ENCODE data around the gene AK4. TPM values are rescaled to one million over a fixed set of nuclear protein-coding genes. Genes with fewer than 3 reads are reported as not detected.

AK4 gene
- total and polyA plus RNA-seq, 2 of the 4 experiments (the other 2 are of a cell fraction), result 12.4 to 30.3 TPM

- no peak overlapping the region for H3K27ac ChIP-seq (ENCODE audit: insufficient read depth, low read length)
- no peak overlapping the region for H2BK20ac ChIP-seq (ENCODE audit: low read depth, low read length)
- no TSS peak for BruUV-seq (replicated peaks)
- ChIA-PET CTCF (interaction anchor here (0.5 to 0.6 kb wide), 2 partner anchors 13 to 15 kb away, joined by 3 to 4 read pairs; no protein-coding TSS in a partner anchor), POLR2A (ENCODE audit: unreplicated experiment) (no interaction called here)
- no peaks in the 10 kb centered on the region for H3K9me3 ChIP-seq (ENCODE audit: control insufficient read depth, insufficient read depth, low read length)
- in situ Hi-C loops (cut with MboI; ENCODE audit: low sequenced_read_pairs), result no loop called here
- H3K36me3 ChIP-seq (ENCODE audit: control insufficient read depth, insufficient read depth, low read length), result peaks cover 3% of the 10 kb centered on the region; the same call in 1 of the 2 replicates
- no peak overlapping the region for H2BK5ac ChIP-seq (ENCODE audit: low read depth, low read length, poor library complexity, severe bottlenecking)
- no peak overlapping the region for H2BK120ac ChIP-seq (ENCODE audit: low read depth, low read length)
- H3K27me3 ChIP-seq (ENCODE audit: control insufficient read depth, insufficient read depth, low read length), result no peaks in the 10 kb centered on the region
- H4K5ac ChIP-seq (ENCODE audit: low read depth, low read length), result no peak overlapping the region
- ATAC-seq (ENCODE audit: low read depth) (no peak), DNase-seq (no peak)
- H3K79me1 ChIP-seq (ENCODE audit: low read depth in 1 of 2, low read length in 2 of 2), result no peaks in the 10 kb centered on the region
- dilution Hi-C loops (cut with HindIII; ENCODE audit: low sequenced_read_pairs, unreplicated experiment), result no loop called here
- intact Hi-C loops (cut with micrococcal nuclease), result no loop called here
- no peak overlapping the region for H2AFZ ChIP-seq (replicated peaks; ENCODE audit: low read length, poor library complexity)
- no peak overlapping the region for H3K18ac ChIP-seq (ENCODE audit: low read depth, low read length)
- H3K4ac ChIP-seq (ENCODE audit: low read depth, low read length), result no peak overlapping the region
- no peak overlapping the region for H2AK9ac ChIP-seq (replicated peaks; ENCODE audit: low read depth, low read length, poor library complexity)
- no peak overlapping the region for H3K4me2 ChIP-seq (ENCODE audit: low read depth, low read length)
- TF ChIP-seq POLR2A (IDR thresholded peaks at IDR 0.05; ENCODE audit: low read depth, low read length) (no peak), MXI1 (IDR thresholded peaks at IDR 0.05; ENCODE audit: borderline replicate concordance, low read depth, low read length) (no peak), RAD21 (IDR thresholded peaks at IDR 0.05; ENCODE audit: low read length) (no peak), SMC3 (IDR thresholded peaks at IDR 0.05; ENCODE audit: low read depth, low read length) (no peak), CTCF (conservative IDR thresholded peaks at IDR 0.05; ENCODE audit: low read depth, low read length) (no peak), BHLHE40 (IDR thresholded peaks at IDR 0.05; ENCODE audit: low read depth, low read length) (no peak), CEBPB (IDR thresholded peaks at IDR 0.05; ENCODE audit: low read depth, low read length) (no peak), USF2 (IDR thresholded peaks at IDR 0.05; ENCODE audit: low read depth, low read length) (no peak), RCOR1 (IDR thresholded peaks at IDR 0.05; ENCODE audit: insufficient replicate concordance, low read length) (no peak), NFE2L2 (IDR thresholded peaks at IDR 0.05; ENCODE audit: low read depth, low read length) (no peak), FOS (IDR thresholded peaks at IDR 0.05; ENCODE audit: low read depth, low read length) (no peak)
- H4K20me1 ChIP-seq (ENCODE audit: insufficient read depth, low read length), result no peaks in the 10 kb centered on the region
- no peak overlapping the region for H3K4me3 ChIP-seq (ENCODE audit: insufficient read depth, low read depth, low read length)
- H4K8ac ChIP-seq (ENCODE audit: low read depth in 2 of 2, low read length in 2 of 2), result no peak overlapping the region
- no peak overlapping the region for H3K56ac ChIP-seq (ENCODE audit: extremely low read depth, insufficient read depth, low read length)
- no peaks in the 10 kb centered on the region for H3K4me1 ChIP-seq (ENCODE audit: control insufficient read depth, insufficient read depth, low read length)
- H3K14ac ChIP-seq (replicated peaks; ENCODE audit: low read depth, low read length), result no peak overlapping the region
- H4K91ac ChIP-seq (ENCODE audit: insufficient read depth, low read depth, low read length), result no peak overlapping the region
- H2AK5ac ChIP-seq (ENCODE audit: low read depth, low read length), result no peak overlapping the region
- no peak overlapping the region for H3K23ac ChIP-seq (ENCODE audit: low read depth, low read length)
- H3K9ac ChIP-seq (ENCODE audit: low read depth, low read length), result no peak overlapping the region
- no peaks in the 10 kb centered on the region for H3K9me1 ChIP-seq (ENCODE audit: insufficient read depth, low read length)
- no CpG with 5 or more reads among the region's 5 CpGs for WGBS, 2 experiments (ENCODE audit: extremely low coverage in 2 of 2, insufficient read length in 1 of 2)
- H2BK15ac ChIP-seq (ENCODE audit: low read depth, low read length), result no peak overlapping the region
These were observed 81.2 kb downstream of the AK4 start for GRCh38 chr1:65229201-65229600.

Measured in IMR-90 (cell line).